ENCODE results near the gene THBD.

THBD gene

GRCh38 chr20:23009636-23010035, 39.8 kb downstream of the THBD start:
- no peak for DNase-seq (ENCODE audit: low spot score)

- DNase-seq (ENCODE audit: low spot score): no peak
Measured at GRCh38 chr20:23008667-23009066, 40.8 kb downstream of the THBD start.

- DNase-seq (ENCODE audit: low spot score): no peak
Measured at GRCh38 chr20:23007886-23008655, 41.4 kb downstream of the THBD start.

- DNase-seq (ENCODE audit: low spot score): no peak
Measured at GRCh38 chr20:23007462-23007861, 42.0 kb downstream of the THBD start.

GRCh38 chr20:23005776-23006175, 43.7 kb downstream of the THBD start:
- no peak for DNase-seq (ENCODE audit: low spot score)

- DNase-seq (ENCODE audit: low spot score): no peak
Measured at GRCh38 chr20:23003881-23004460, 45.5 kb downstream of the THBD start.

- DNase-seq (ENCODE audit: low spot score): no peak
Measured at GRCh38 chr20:23003077-23003635, 46.3 kb downstream of the THBD start.

- no peak for DNase-seq (ENCODE audit: low spot score)
Measured at GRCh38 chr20:23002276-23002675, 47.2 kb downstream of the THBD start.

GRCh38 chr20:23000232-23000947, 49.1 kb downstream of the THBD start:
- DNase-seq (ENCODE audit: low spot score): no peak

- no peak for DNase-seq (ENCODE audit: low spot score)
Measured at GRCh38 chr20:22999756-23000155, 49.7 kb downstream of the THBD start.

- DNase-seq (ENCODE audit: low spot score): no peak
Measured at GRCh38 chr20:22998476-22998875, 51.0 kb downstream of the THBD start.

- no peak for DNase-seq (ENCODE audit: low spot score)
Measured at GRCh38 chr20:22995923-22996322, 53.5 kb downstream of the THBD start.
